PFSK-1 (cell line): ENCODE data around the gene RGS2.

Experiments used
- POLR2AphosphoS5 ChIP-seq: IDR thresholded peaks from 2 replicates; pipeline ENCODE4 v1.6.1; 2012; ENCODE audit warnings: low read depth, mild to moderate bottlenecking, control low read depth, low read length, moderate library complexity
- REST ChIP-seq, 2 experiments: IDR thresholded peaks; 2 replicates each; pipeline versions ENCODE4 v1.6.1 to v1.8.0; 2011 to 2012; ENCODE audit warnings: low read depth in 2 of 2, low read length in 2 of 2, control low read depth in 1 of 2, inconsistent platforms in 1 of 2, mild to moderate bottlenecking in 1 of 2, moderate library complexity in 1 of 2; ENCODE audit not compliant: insufficient read depth in 1 of 2
- SIN3A ChIP-seq: IDR thresholded peaks from 2 replicates; pipeline ENCODE4 v1.6.1; 2012; ENCODE audit warnings: mild to moderate bottlenecking, low read length, moderate library complexity, borderline replicate concordance; ENCODE audit not compliant: insufficient read depth
- TAF1 ChIP-seq: IDR thresholded peaks from 2 replicates; pipeline ENCODE4 v1.6.1; 2012; ENCODE audit warnings: low read length, control low read depth, borderline replicate concordance; ENCODE audit not compliant: insufficient read depth

GRCh38 chr1:192793983-192794767 lies 14.7 kb upstream of the RGS2 start:
- TF ChIP-seq POLR2AphosphoS5: no peak
- TF ChIP-seq SIN3A: no peak
- no peak for TF ChIP-seq TAF1
- no peak for TF ChIP-seq REST (IDR thresholded peaks at IDR 0.05; ENCODE audit: insufficient read depth in 1 of 2, low read depth in 2 of 2, low read length in 2 of 2)
